ENCODE data around the gene ZNF79.

- TF ChIP-seq, protein P1, sequence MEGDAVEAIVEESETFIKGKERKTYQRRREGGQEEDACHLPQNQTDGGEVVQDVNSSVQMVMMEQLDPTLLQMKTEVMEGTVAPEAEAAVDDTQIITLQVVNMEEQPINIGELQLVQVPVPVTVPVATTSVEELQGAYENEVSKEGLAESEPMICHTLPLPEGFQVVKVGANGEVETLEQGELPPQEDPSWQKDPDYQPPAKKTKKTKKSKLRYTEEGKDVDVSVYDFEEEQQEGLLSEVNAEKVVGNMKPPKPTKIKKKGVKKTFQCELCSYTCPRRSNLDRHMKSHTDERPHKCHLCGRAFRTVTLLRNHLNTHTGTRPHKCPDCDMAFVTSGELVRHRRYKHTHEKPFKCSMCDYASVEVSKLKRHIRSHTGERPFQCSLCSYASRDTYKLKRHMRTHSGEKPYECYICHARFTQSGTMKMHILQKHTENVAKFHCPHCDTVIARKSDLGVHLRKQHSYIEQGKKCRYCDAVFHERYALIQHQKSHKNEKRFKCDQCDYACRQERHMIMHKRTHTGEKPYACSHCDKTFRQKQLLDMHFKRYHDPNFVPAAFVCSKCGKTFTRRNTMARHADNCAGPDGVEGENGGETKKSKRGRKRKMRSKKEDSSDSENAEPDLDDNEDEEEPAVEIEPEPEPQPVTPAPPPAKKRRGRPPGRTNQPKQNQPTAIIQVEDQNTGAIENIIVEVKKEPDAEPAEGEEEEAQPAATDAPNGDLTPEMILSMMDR (IDR thresholded peaks at IDR 0.05; ENCODE audit: insufficient read depth, low read length, poor library complexity, severe bottlenecking), result no peak
- TF ChIP-seq EZH2phosphoT487 (conservative IDR thresholded peaks at IDR 0.05; ENCODE audit: low read length), result no peak
Measured at GRCh38 chr9:127482662-127483061, 58.5 kb downstream of the ZNF79 start.
